ENCODE data around the gene ORC5.

DNA sequence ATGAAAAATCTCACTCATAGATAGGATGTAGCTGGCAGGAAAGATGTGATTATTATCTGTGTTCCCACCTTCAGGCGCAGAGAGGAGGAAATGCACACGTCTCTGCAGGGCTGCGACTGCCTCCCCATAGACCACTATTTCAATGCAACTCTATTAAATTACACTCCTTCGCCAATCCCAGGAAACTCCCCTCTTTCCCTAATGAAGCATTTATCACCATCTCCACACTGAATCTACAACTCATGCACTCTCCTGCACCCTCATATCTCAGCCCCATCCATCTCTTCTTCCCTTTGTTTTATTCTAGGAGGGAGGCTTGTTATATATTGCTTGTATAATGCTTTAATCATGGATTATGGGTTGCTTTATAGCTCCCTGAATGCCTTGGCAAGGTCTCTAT, 116.6 kb downstream of the ORC5 start:
- TF ChIP-seq, protein P1, sequence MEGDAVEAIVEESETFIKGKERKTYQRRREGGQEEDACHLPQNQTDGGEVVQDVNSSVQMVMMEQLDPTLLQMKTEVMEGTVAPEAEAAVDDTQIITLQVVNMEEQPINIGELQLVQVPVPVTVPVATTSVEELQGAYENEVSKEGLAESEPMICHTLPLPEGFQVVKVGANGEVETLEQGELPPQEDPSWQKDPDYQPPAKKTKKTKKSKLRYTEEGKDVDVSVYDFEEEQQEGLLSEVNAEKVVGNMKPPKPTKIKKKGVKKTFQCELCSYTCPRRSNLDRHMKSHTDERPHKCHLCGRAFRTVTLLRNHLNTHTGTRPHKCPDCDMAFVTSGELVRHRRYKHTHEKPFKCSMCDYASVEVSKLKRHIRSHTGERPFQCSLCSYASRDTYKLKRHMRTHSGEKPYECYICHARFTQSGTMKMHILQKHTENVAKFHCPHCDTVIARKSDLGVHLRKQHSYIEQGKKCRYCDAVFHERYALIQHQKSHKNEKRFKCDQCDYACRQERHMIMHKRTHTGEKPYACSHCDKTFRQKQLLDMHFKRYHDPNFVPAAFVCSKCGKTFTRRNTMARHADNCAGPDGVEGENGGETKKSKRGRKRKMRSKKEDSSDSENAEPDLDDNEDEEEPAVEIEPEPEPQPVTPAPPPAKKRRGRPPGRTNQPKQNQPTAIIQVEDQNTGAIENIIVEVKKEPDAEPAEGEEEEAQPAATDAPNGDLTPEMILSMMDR (IDR thresholded peaks at IDR 0.05): no peak
- TF ChIP-seq TCF7 (CRISPR knock-in tag; IDR thresholded peaks at IDR 0.05; ENCODE audit: low read depth) (no peak), FOXP1 (CRISPR knock-in tag; IDR thresholded peaks at IDR 0.05; ENCODE audit: borderline replicate concordance) (no peak), NR3C1 (CRISPR knock-in tag; conservative IDR thresholded peaks at IDR 0.05; ENCODE audit: low read depth) (no peak), NFYB (CRISPR knock-in tag; conservative IDR thresholded peaks at IDR 0.05; ENCODE audit: low read depth) (no peak), MYBL2 (CRISPR knock-in tag; IDR thresholded peaks at IDR 0.05) (no peak), JUN (CRISPR knock-in tag; IDR thresholded peaks at IDR 0.05) (no peak), TEAD4 (CRISPR knock-in tag; IDR thresholded peaks at IDR 0.05) (no peak), SMAD4 (CRISPR knock-in tag; IDR thresholded peaks at IDR 0.05) (no peak), KAT7 (CRISPR knock-in tag; IDR thresholded peaks at IDR 0.05; ENCODE audit: borderline replicate concordance) (no peak)
- TF ChIP-seq, protein P2, sequence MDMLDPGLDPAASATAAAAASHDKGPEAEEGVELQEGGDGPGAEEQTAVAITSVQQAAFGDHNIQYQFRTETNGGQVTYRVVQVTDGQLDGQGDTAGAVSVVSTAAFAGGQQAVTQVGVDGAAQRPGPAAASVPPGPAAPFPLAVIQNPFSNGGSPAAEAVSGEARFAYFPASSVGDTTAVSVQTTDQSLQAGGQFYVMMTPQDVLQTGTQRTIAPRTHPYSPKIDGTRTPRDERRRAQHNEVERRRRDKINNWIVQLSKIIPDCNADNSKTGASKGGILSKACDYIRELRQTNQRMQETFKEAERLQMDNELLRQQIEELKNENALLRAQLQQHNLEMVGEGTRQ (CRISPR knock-in tag; IDR thresholded peaks at IDR 0.05): no peak
- TF ChIP-seq, protein P3, sequence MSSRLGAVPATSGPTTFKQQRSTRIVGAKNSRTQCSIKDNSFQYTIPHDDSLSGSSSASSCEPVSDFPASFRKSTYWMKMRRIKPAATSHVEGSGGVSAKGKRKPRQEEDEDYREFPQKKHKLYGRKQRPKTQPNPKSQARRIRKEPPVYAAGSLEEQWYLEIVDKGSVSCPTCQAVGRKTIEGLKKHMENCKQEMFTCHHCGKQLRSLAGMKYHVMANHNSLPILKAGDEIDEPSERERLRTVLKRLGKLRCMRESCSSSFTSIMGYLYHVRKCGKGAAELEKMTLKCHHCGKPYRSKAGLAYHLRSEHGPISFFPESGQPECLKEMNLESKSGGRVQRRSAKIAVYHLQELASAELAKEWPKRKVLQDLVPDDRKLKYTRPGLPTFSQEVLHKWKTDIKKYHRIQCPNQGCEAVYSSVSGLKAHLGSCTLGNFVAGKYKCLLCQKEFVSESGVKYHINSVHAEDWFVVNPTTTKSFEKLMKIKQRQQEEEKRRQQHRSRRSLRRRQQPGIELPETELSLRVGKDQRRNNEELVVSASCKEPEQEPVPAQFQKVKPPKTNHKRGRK (CRISPR knock-in tag; IDR thresholded peaks at IDR 0.05; ENCODE audit: borderline replicate concordance): no peak
- TF ChIP-seq, protein P4, sequence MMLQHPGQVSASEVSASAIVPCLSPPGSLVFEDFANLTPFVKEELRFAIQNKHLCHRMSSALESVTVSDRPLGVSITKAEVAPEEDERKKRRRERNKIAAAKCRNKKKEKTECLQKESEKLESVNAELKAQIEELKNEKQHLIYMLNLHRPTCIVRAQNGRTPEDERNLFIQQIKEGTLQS (CRISPR knock-in tag; conservative IDR thresholded peaks at IDR 0.05): no peak

All from WTC11 (cell line).